IPS-NIHi11 (cell line): ENCODE measurements around the gene ACBD6.

Experiments
- DNase-seq: peaks from one replicate; pipeline ENCODE4 v3.0.0; 2012; ENCODE audit warnings: mixed read lengths, low spot score

ACBD6 gene

GRCh38 chr1:180369061-180369460, 133.3 kb downstream of the ACBD6 start:
- DNase-seq = no peak

- DNase-seq = no peak
These were observed 135.9 kb downstream of the ACBD6 start for GRCh38 chr1:180366371-180367068.

- peak; percentile 26 for DNase-seq
These were observed 137.3 kb downstream of the ACBD6 start for GRCh38 chr1:180365039-180365438.

GRCh38 chr1:180363246-180363995, 139.0 kb downstream of the ACBD6 start:
- DNase-seq = peak; percentile 16

GRCh38 chr1:180360333-180361075, 141.9 kb downstream of the ACBD6 start:
- no peak for DNase-seq

- no peak for DNase-seq
These were observed 143.7 kb downstream of the ACBD6 start for GRCh38 chr1:180358649-180359048.

GRCh38 chr1:180353945-180354344, 148.4 kb downstream of the ACBD6 start:
- DNase-seq = peak; percentile 53

GRCh38 chr1:180352588-180352987, 149.8 kb downstream of the ACBD6 start:
- DNase-seq = no peak

- DNase-seq = no peak
These were observed 150.4 kb downstream of the ACBD6 start for GRCh38 chr1:180352021-180352420.

GRCh38 chr1:180345148-180345547, 157.2 kb downstream of the ACBD6 start:
- DNase-seq = no peak

GRCh38 chr1:180343921-180344769, 158.2 kb downstream of the ACBD6 start:
- DNase-seq = no peak

- DNase-seq = no peak
These were observed 175.3 kb downstream of the ACBD6 start for GRCh38 chr1:180327089-180327488.

- no peak for DNase-seq
These were observed 189.5 kb downstream of the ACBD6 start for GRCh38 chr1:180312926-180313325.

- no peak for DNase-seq
These were observed 191.2 kb downstream of the ACBD6 start for GRCh38 chr1:180311011-180311730.

- DNase-seq = no peak
These were observed 192.3 kb downstream of the ACBD6 start for GRCh38 chr1:180310095-180310494.

- DNase-seq = no peak
These were observed 193.0 kb downstream of the ACBD6 start for GRCh38 chr1:180309338-180309737.

- no peak for DNase-seq
These were observed 201.1 kb downstream of the ACBD6 start for GRCh38 chr1:180301135-180301742.

- DNase-seq = no peak
These were observed 202.7 kb downstream of the ACBD6 start for GRCh38 chr1:180299479-180300221.

GRCh38 chr1:180295999-180296398, 206.4 kb downstream of the ACBD6 start:
- DNase-seq = no peak

GRCh38 chr1:180294711-180295110, 207.7 kb downstream of the ACBD6 start:
- DNase-seq = no peak
